Endothelial cell of umbilical vein (primary cell): Measurements from ENCODE around the gene VCPKMT. TPM values are rescaled to one million over a fixed set of nuclear protein-coding genes. Genes with fewer than 3 reads are reported as not detected.

Experiments used
- BruUV-seq: library from RNA; stranded (reverse); fragments of 400-500 nt; replicated peaks from 2 replicates; lab custom pipeline; 2021; lab: Mats Ljungman, UMichigan
- CTCF ChIA-PET: fragments of 300-600, 350-600 bp; sonication (Branson Sonifier 250); formaldehyde crosslinking; loops from one replicate; lab custom pipeline; 2021; ENCODE audit warnings: antibody characterized with exemption, inconsistent platforms; lab: Charles Lee
- POLR2A ChIA-PET: fragments of 300-600, 350-600 bp; sonication (Branson Sonifier 250); formaldehyde crosslinking; loops from one replicate; lab custom pipeline; 2021; ENCODE audit warnings: antibody characterized with exemption, inconsistent platforms; lab: Charles Lee
- DNase-seq: peaks from one replicate; pipeline ENCODE4 v3.0.0-alpha.2; 2011; ENCODE audit warnings: low read depth, low spot score
- FAIRE-seq: peaks from 2 replicates; lab custom pipeline; 2011; peaks lifted over from hg19 to GRCh38; lab: Jason Lieb, UNC
- H2AFZ ChIP-seq: 2 replicates; pipeline ENCODE4 v1.6.0; 2012; ENCODE audit warnings: low read depth, low read length, control low read depth, inconsistent platforms
- H3K27ac ChIP-seq: 2 replicates; pipeline ENCODE4 v1.5.1; 2011; ENCODE audit warnings: low read depth, mild to moderate bottlenecking, control low read depth, low read length, moderate library complexity; ENCODE audit not compliant: insufficient read depth
- H3K27me3 ChIP-seq, 2 experiments: 2 replicates each; pipeline versions ENCODE4 v1.6.0 to v1.6.1; 2011; ENCODE audit warnings: low read length in 2 of 2, mixed read lengths in 1 of 2; ENCODE audit not compliant: control insufficient read depth in 2 of 2, insufficient read depth in 2 of 2
- H3K36me3 ChIP-seq, 2 experiments: 2 replicates in 1 of 2; 3 replicates in 1 of 2; pipeline ENCODE4 v1.5.1; 2011; ENCODE audit warnings: low read length in 2 of 2, mild to moderate bottlenecking in 1 of 2, moderate library complexity in 1 of 2; ENCODE audit not compliant: control insufficient read depth in 2 of 2, insufficient read depth in 2 of 2; ENCODE audit errors: extremely low read depth in 1 of 2
- H3K4me1 ChIP-seq: 3 replicates; pipeline ENCODE4 v1.5.1; 2011; ENCODE audit warnings: mild to moderate bottlenecking, low read length; ENCODE audit not compliant: control insufficient read depth, insufficient read depth; ENCODE audit errors: extremely low read depth
- H3K4me2 ChIP-seq: 2 replicates; pipeline ENCODE4 v1.6.1; 2011; ENCODE audit warnings: low read length, control low read depth, mixed read lengths; ENCODE audit not compliant: insufficient read depth
- H3K4me3 ChIP-seq, 3 experiments: fragments of 200-600 bp in 1 of 3; sonication (generic), shearing (Covaris generic) in 1 of 3; replicated peaks in 1 of 3; 2 replicates each; pipeline ENCODE4 v1.5.1; 2011 to 2016; ENCODE audit warnings: control low read depth in 3 of 3, low read length in 3 of 3, mild to moderate bottlenecking in 2 of 3, inconsistent platforms in 1 of 3, low read depth in 1 of 3, moderate library complexity in 1 of 3; ENCODE audit not compliant: insufficient read depth in 1 of 3
- H3K79me2 ChIP-seq: 2 replicates; pipeline ENCODE4 v1.6.0; 2012; ENCODE audit warnings: low read length, inconsistent platforms; ENCODE audit not compliant: control insufficient read depth, insufficient read depth
- H3K9ac ChIP-seq: replicated peaks from 2 replicates; pipeline ENCODE3; 2011; ENCODE audit warnings: low read length, control low read depth; ENCODE audit not compliant: insufficient read depth; ENCODE audit errors: extremely low read depth
- H3K9me1 ChIP-seq: replicated peaks from 3 replicates; pipeline ENCODE4 v1.6.0; 2011; ENCODE audit warnings: mild to moderate bottlenecking, low read length; ENCODE audit not compliant: control insufficient read depth, insufficient read depth; ENCODE audit errors: extremely low read depth
- H3K9me3 ChIP-seq: replicated peaks from 2 replicates; pipeline ENCODE4 v1.5.1; 2012; ENCODE audit warnings: low read length, inconsistent platforms; ENCODE audit not compliant: control insufficient read depth, insufficient read depth
- H4K20me1 ChIP-seq: replicated peaks from 2 replicates; pipeline ENCODE3; 2011; ENCODE audit warnings: mild to moderate bottlenecking, low read length; ENCODE audit not compliant: control insufficient read depth, insufficient read depth; ENCODE audit errors: extremely low read depth
- CTCF ChIP-seq, 2 donors: IDR thresholded peaks; 1 replicate in 1 of 2; 2 replicates in 1 of 2; pipeline ENCODE4 v1.5.1; 2011; ENCODE audit warnings: low read length in 2 of 2, mild to moderate bottlenecking in 2 of 2, moderate library complexity in 2 of 2, control low read depth in 1 of 2, inconsistent platforms in 1 of 2, low read depth in 1 of 2; ENCODE audit not compliant: insufficient read depth in 1 of 2; ENCODE audit errors: extremely low read depth in 1 of 2
- EZH2 ChIP-seq: IDR thresholded peaks from 2 replicates; pipeline ENCODE4 v1.6.1; 2012; ENCODE audit warnings: borderline replicate concordance, low read depth, mild to moderate bottlenecking, moderate library complexity, low read length, inconsistent platforms; ENCODE audit not compliant: severe bottlenecking
- FOS ChIP-seq: IDR thresholded peaks from 2 replicates; pipeline ENCODE4 v1.6.1; 2011; ENCODE audit warnings: mild to moderate bottlenecking, low read length, moderate library complexity, borderline replicate concordance; ENCODE audit not compliant: insufficient read depth
- GATA2 ChIP-seq: IDR thresholded peaks from 2 replicates; pipeline ENCODE4 v1.7.0; 2011; ENCODE audit warnings: low read depth, mild to moderate bottlenecking, moderate library complexity, mixed read lengths, low read length; ENCODE audit not compliant: insufficient read length, insufficient read depth
- JUN ChIP-seq: IDR thresholded peaks from 2 replicates; pipeline ENCODE4 v1.6.1; 2011; ENCODE audit warnings: borderline replicate concordance, low read depth; ENCODE audit not compliant: insufficient read length, insufficient read depth
- MAX ChIP-seq: IDR thresholded peaks from 2 replicates; pipeline ENCODE4 v1.6.1; 2011; ENCODE audit not compliant: insufficient read depth, insufficient read length
- MYC ChIP-seq: IDR thresholded peaks from one replicate; pipeline ENCODE4 v1.6.1; 2011; ENCODE audit warnings: mild to moderate bottlenecking, low read depth, low read length
- POLR2A ChIP-seq: IDR thresholded peaks from 2 replicates; pipeline ENCODE4 v1.6.1; 2012; ENCODE audit warnings: low read depth, mild to moderate bottlenecking, control low read depth, low read length
- POLR2AphosphoS5 ChIP-seq: IDR thresholded peaks from 2 replicates; pipeline ENCODE4 v1.6.1; 2012; ENCODE audit warnings: low read depth, mild to moderate bottlenecking, control low read depth, low read length, moderate library complexity; ENCODE audit not compliant: insufficient read depth
- dilution Hi-C: fragments of 300-500 bp; cut with MboI; formaldehyde crosslinking; loops from one replicate; pipeline ENCODE4 v1.15.0; 2019; ENCODE audit warnings: low sequenced_read_pairs; ENCODE audit not compliant: extremely low pct_ligation_motif_present
- intact Hi-C: fragments of 100-400 bp; cut with micrococcal nuclease; formaldehyde crosslinking; loops from one replicate; pipeline ENCODE4 v1.10.0; 2022
- polyA plus RNA-seq, 4 experiments: library from polyadenylated mRNA; depleted of rRNA in 3 of 4; stranded (reverse) in 3 of 4; unstranded in 1 of 4; fragments of >200 nt; gene quantifications; 2 replicates each; pipeline versions ENCODE4 v1.2.1 to v1.2.3, GENCODE V29; 2011 to 2012; ENCODE audit warnings: missing spikeins in 1 of 4
- total RNA-seq: library from RNA; stranded (reverse); gene quantifications from 2 replicates; pipeline ENCODE4 v1.2.3, GENCODE V29; 2021

The VCPKMT gene
- total and polyA plus RNA-seq, 2 donors (not counting 3 experiments of a cell fraction or from before 2014, with no cell fraction given) = 3.5 to 9.2 TPM

GRCh38 chr14:50106178-50106577, 10.2 kb downstream of the VCPKMT start:
- POLR2A ChIA-PET = no interaction called here
- CTCF ChIA-PET = interaction anchor here (2.1 to 12.5 kb wide), 4 partner anchors 209 to 253 kb away, joined by 5 to 242 read pairs (median 40); partner anchors contain the start of gene NEMF

More at GRCh38 chr14:50106178-50106577, 10.2 kb downstream of the VCPKMT start:
- peaks cover 5 to 27% of the 10 kb centered on the region in 2 experiments for H3K36me3 ChIP-seq
- no peak overlapping the region for H3K27ac ChIP-seq
- intact Hi-C loops (loop anchor here (5.0 kb wide), 1 partner anchor 104 kb away; no protein-coding TSS in a partner anchor), dilution Hi-C loops (loop anchor here (10.0 kb wide), 1 partner anchor 241 kb away; no protein-coding TSS in a partner anchor)
- H3K4me1 ChIP-seq = no peaks in the 10 kb centered on the region
- H3K4me3 ChIP-seq = no peak overlapping the region
- FAIRE-seq (no peak), DNase-seq (no peak)
- no peaks in the 10 kb centered on the region for H4K20me1 ChIP-seq
- TF ChIP-seq MYC (no peak), CTCF (IDR thresholded peaks at IDR 0.05; ENCODE audit: extremely low read depth in 1 of 2, insufficient read depth in 1 of 2, low read depth in 1 of 2, low read length in 2 of 2) (no peak), EZH2 (no peak), JUN (no peak), GATA2 (no peak), POLR2A (no peak), MAX (no peak), POLR2AphosphoS5 (no peak), FOS (no peak)
- no peak overlapping the region for H2AFZ ChIP-seq
- H3K9me1 ChIP-seq = no peaks in the 10 kb centered on the region
- no peak overlapping the region for H3K4me2 ChIP-seq
- H3K9me3 ChIP-seq = no peaks in the 10 kb centered on the region
- H3K27me3 ChIP-seq = no peaks in the 10 kb centered on the region
- no peak overlapping the region for H3K9ac ChIP-seq
- BruUV-seq = no TSS peak
- H3K79me2 ChIP-seq = peaks cover 4% of the 10 kb centered on the region
